PC-9 (cell line): ENCODE data around the gene TOR4A. TPM values are rescaled to one million over a fixed set of nuclear protein-coding genes. Genes with fewer than 3 reads are reported as not detected.

Experiments used
- BruUV-seq: library from RNA; stranded (reverse); fragments of 400-500 nt; replicated peaks from 2 replicates; lab custom pipeline; 2021; lab: Mats Ljungman, UMichigan
- CTCF ChIA-PET: fragments of 300-600 bp; sonication (Branson Sonifier 250); formaldehyde crosslinking; loops from one replicate; lab custom pipeline; 2022; ENCODE audit warnings: antibody characterized with exemption; lab: Charles Lee
- POLR2A ChIA-PET: fragments of 300-600 bp; sonication (Branson Sonifier 250); formaldehyde crosslinking; loops from one replicate; lab custom pipeline; 2022; ENCODE audit warnings: antibody characterized with exemption; ENCODE audit not compliant: unreplicated experiment; lab: Charles Lee
- DNase-seq, 2 experiments: peaks; one replicate each; pipeline versions ENCODE4 v3.0.0 to v3.0.0-alpha.2; 2015 to 2022; ENCODE audit warnings: mixed read lengths in 1 of 2
- H2AFZ ChIP-seq: fragments of 200-600 bp; sonication (generic); 2 replicates; pipeline ENCODE4 v1.8.1; 2017; ENCODE audit warnings: antibody characterized with exemption
- H3F3A ChIP-seq: fragments of 200-600 bp; sonication (generic); 2 replicates; pipeline ENCODE4 v1.8.1; 2017; ENCODE audit warnings: antibody characterized with exemption, mild to moderate bottlenecking, low read depth; ENCODE audit not compliant: insufficient read depth
- H3K27ac ChIP-seq: fragments of 200-600 bp; sonication (generic); 2 replicates; pipeline ENCODE4 v1.6.1; 2016; ENCODE audit warnings: mixed run types
- H3K27me3 ChIP-seq: fragments of 200-600 bp; sonication (generic); 2 replicates; pipeline ENCODE4 v1.6.1; 2016; ENCODE audit warnings: low read depth, mixed run types; ENCODE audit not compliant: insufficient read depth
- H3K36me3 ChIP-seq: fragments of 200-600 bp; sonication (generic); 2 replicates; pipeline ENCODE4 v1.6.1; 2016; ENCODE audit warnings: low read depth, mixed run types
- H3K4me1 ChIP-seq: fragments of 200-600 bp; sonication (generic); replicated peaks from 2 replicates; pipeline ENCODE4 v1.6.1; 2016; ENCODE audit warnings: mixed run types; ENCODE audit not compliant: insufficient read depth
- H3K4me2 ChIP-seq: fragments of 200-600 bp; sonication (generic); 2 replicates; pipeline ENCODE4 v1.6.1; 2017; ENCODE audit warnings: mixed run types
- H3K4me3 ChIP-seq: fragments of 200-600 bp; sonication (generic); 2 replicates; pipeline ENCODE4 v1.6.1; 2016; ENCODE audit warnings: mixed run types
- H3K79me2 ChIP-seq: fragments of 200-600 bp; sonication (generic); 2 replicates; pipeline ENCODE4 v1.6.1; 2017; ENCODE audit warnings: low read depth, mixed run types
- H3K9me2 ChIP-seq: fragments of 200-600 bp; sonication (generic); 2 replicates; pipeline ENCODE4 v1.8.1; 2017; ENCODE audit warnings: mild to moderate bottlenecking; ENCODE audit not compliant: insufficient read depth
- H3K9me3 ChIP-seq: fragments of 200-600 bp; sonication (generic); 2 replicates; pipeline ENCODE4 v1.8.1; 2016; ENCODE audit warnings: low read depth; ENCODE audit not compliant: insufficient read depth
- H4K20me1 ChIP-seq: fragments of 200-600 bp; sonication (generic); 2 replicates; pipeline ENCODE4 v1.8.1; 2017; ENCODE audit not compliant: insufficient read depth
- EZH2 ChIP-seq: fragments of 200-600 bp; sonication (generic); IDR thresholded peaks from 2 replicates; pipeline ENCODE4 v1.8.0; 2017; ENCODE audit warnings: antibody characterized with exemption, low read depth
- intact Hi-C: fragments of 100-400 bp; cut with micrococcal nuclease; formaldehyde crosslinking; loops from one replicate; pipeline ENCODE4 v1.10.0; 2022; ENCODE audit not compliant: unreplicated experiment
- total RNA-seq: library from RNA; stranded (reverse); gene quantifications from 2 replicates; pipeline ENCODE4 v1.2.3, GENCODE V29; 2021
- TF ChIP-seq, protein P1 (sequence below): fragments of 200-600 bp; sonication (generic); conservative IDR thresholded peaks from 2 replicates; pipeline ENCODE4 v1.6.1; 2017; ENCODE audit warnings: mixed run types, antibody characterized with exemption, mild to moderate bottlenecking, moderate library complexity

Gene TOR4A
- total RNA-seq, 1 experiment from 2014 or later, result 48.9 TPM

DNA sequence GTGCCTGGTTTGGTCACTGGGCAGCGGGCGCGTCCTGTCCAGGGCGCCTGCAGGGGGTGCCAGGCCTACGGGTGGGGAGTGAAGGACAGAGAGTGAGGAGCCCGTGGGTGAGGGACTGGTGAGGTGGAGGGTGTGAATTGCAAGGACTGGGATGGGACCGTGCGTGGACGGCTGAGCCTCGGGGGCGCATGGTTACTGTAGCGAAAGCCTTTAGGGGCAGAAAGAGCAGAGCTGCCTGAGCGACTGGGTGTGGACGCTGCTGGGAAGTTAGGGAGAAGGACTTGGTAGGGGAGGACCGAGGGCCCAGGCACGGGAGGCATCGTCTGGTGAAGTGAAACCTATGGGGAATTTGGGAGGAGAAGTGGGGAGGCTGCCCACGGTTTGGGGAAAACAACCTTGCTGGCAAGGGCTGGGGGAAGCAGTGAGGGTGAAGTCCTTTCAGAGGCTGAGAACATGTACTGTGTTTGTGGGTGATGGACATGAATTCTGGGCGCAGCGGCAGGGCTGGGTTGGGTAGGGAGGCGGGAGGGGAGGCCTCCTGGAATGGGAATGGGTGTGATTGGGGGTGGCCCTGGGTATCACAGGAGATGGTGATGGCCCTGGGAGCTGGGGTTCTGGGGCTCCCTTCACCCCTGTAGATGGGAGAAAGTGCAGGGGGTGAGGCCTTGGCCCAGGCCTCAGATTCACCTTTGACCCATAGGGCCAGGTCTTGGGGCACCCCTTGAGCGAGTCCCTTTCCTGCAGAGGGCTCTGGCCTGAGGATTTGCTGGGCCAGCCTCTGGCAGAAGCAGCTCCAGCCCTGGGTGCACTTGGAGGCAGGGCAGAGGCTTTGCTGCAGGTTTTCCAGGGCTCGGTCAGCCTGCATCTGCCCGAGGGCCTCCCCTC, 1.7 kb upstream of the TOR4A start:
- Histone ChIP-seq H3K4me3 (no peak overlapping the region), H2AFZ (no peak overlapping the region), H3K9me3 (no peaks in the 10 kb centered on the region), H3K9me2 (no peaks in the 10 kb centered on the region), H4K20me1 (peaks cover 6% of the 10 kb centered on the region; the same call in 1 of the 2 replicates), H3F3A (peaks cover 24% of the 10 kb centered on the region), H3K4me1 (peaks cover 16% of the 10 kb centered on the region), H3K4me2 (no peak overlapping the region), H3K27me3 (no peaks in the 10 kb centered on the region), H3K36me3 (no peaks in the 10 kb centered on the region), H3K79me2 (peaks cover 26% of the 10 kb centered on the region; the same call in 1 of the 2 replicates), H3K27ac (no peak overlapping the region)
- ChIA-PET POLR2A (no interaction called here), CTCF (interaction anchor here (0.6 kb wide), 1 partner anchor 125 kb away, joined by 10 read pairs; no protein-coding TSS in a partner anchor)
- BruUV-seq, result no TSS peak
- TF ChIP-seq, protein P1, sequence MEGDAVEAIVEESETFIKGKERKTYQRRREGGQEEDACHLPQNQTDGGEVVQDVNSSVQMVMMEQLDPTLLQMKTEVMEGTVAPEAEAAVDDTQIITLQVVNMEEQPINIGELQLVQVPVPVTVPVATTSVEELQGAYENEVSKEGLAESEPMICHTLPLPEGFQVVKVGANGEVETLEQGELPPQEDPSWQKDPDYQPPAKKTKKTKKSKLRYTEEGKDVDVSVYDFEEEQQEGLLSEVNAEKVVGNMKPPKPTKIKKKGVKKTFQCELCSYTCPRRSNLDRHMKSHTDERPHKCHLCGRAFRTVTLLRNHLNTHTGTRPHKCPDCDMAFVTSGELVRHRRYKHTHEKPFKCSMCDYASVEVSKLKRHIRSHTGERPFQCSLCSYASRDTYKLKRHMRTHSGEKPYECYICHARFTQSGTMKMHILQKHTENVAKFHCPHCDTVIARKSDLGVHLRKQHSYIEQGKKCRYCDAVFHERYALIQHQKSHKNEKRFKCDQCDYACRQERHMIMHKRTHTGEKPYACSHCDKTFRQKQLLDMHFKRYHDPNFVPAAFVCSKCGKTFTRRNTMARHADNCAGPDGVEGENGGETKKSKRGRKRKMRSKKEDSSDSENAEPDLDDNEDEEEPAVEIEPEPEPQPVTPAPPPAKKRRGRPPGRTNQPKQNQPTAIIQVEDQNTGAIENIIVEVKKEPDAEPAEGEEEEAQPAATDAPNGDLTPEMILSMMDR, result no peak
- TF ChIP-seq EZH2, result no peak
- DNase-seq, result no peak
- intact Hi-C loops, result loop anchor here (2.0 kb wide), 2 partner anchors 35 to 49 kb away; partner anchors contain the start of genes RNF224 and TUBB4B

DNA sequence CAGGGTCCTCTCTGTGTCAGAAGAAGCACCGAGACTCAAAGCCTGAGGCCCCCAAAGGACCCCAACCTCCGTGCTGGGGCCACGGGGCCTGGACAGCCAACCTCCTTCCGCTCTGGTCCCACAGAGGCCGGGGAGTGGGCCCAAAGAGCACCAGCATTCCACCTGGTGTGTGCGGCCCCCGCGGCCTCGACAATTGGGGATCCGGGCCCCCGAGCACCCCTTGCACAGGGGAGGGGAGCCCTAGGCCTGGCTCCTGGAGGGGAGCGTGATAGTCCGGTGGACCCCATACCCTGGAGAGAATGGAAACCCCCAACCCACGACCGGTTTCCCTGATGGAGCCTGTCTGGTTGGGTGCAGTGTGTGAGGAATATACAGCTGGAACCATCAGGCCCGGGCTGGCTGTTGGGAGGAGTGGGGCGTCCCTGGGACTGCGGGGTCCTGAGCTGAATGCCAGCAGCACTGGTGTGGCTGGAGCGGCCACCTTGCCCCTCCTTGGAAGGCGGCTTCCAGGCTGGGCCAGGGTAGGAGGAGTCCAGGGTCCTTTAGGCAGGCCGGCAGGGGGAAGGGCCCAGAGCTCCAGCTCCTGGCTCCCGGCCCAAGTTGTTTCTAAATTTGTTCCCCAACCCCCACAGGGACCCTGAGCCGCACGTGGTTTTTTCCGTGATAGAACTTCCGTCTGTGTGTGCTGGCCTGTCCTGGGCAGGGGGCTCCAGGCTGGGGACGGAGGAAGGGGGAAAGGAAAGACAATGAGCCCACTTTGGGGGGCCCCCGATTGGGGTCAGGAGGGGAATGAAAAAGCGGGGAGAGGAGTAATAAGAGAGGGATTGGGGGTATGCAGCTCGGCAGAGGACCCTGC, 825 bp upstream of the TOR4A start:
- Histone ChIP-seq H3K27me3 (no peaks in the 10 kb centered on the region), H3K79me2 (peaks cover 26% of the 10 kb centered on the region; the same call in 1 of the 2 replicates), H3K36me3 (no peaks in the 10 kb centered on the region), H2AFZ (no peak overlapping the region), H3F3A (peaks cover 24% of the 10 kb centered on the region), H3K27ac (peak overlapping the region; percentile 60), H3K4me1 (peaks cover 16% of the 10 kb centered on the region), H3K9me3 (no peaks in the 10 kb centered on the region), H3K4me2 (peak overlapping the region; percentile 83), H4K20me1 (peaks cover 6% of the 10 kb centered on the region; the same call in 1 of the 2 replicates), H3K4me3 (peak overlapping the region; percentile 89; the same call in 1 of the 2 replicates), H3K9me2 (no peaks in the 10 kb centered on the region)
- DNase-seq, result peak in 1 of 2 experiments; percentile 74
- TSS peak; percentile 91 for BruUV-seq
- POLR2A ChIA-PET, result interaction anchor here (0.6 to 1.3 kb wide), 7 partner anchors 12 to 165 kb away, joined by 3 to 9 read pairs (median 4); partner anchors contain the start of gene TUBB4B
- TF ChIP-seq, protein P1, result no peak
- TF ChIP-seq EZH2, result no peak
- intact Hi-C loops, result loop anchor here (2.0 kb wide), 2 partner anchors 36 to 50 kb away; partner anchors contain the start of genes RNF224 and TUBB4B
- CTCF ChIA-PET, result interaction anchor here (0.5 to 1.1 kb wide), 5 partner anchors 25 to 126 kb away, joined by 3 to 10 read pairs (median 5); partner anchors contain the start of gene NRARP
